ENCODE measurements around the gene MAPK1IP1L. TPM values are rescaled to one million over a fixed set of nuclear protein-coding genes. Genes with fewer than 3 reads are reported as not detected.

The MAPK1IP1L gene
- total RNA-seq, 1 experiment from 2014 or later: 18.9 TPM

DNA sequence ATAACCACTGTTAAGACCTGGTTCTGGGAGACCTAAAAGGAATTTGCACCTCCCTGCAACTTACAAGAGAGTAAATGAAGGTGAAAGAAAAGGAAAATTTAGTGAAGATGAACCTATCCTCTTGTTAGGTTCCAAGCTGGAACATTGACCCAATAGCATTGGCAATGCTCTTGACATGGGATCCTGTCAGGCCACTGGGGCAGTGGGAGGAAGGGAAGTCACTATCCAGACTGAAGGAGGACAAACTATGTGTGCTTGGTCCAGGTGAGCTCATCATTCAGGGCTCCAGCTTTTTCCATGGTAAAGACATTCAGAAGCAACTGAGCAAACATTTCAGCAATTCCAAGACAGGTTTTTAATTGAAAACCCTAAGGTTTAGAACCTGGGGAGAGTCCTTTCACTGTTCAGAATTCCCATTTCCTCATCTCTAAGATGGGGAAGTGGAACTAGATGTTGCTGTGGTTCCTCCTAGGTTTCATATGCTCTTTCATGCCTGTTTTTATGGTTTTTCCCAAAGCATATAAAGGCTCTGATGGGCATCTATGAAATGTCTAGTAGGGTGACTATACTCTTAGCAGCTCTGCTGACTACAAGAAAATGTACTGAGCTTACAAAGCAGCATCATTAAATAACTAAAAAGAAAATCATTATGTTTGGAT lies 33.1 kb downstream of the MAPK1IP1L start:
- in situ Hi-C loops (cut with HindIII; ENCODE audit: low pct_unique_long_range_greater_than_20kb, low sequenced_read_pairs): no loop called here
- no peak for DNase-seq (ENCODE audit: low read depth)

DNA sequence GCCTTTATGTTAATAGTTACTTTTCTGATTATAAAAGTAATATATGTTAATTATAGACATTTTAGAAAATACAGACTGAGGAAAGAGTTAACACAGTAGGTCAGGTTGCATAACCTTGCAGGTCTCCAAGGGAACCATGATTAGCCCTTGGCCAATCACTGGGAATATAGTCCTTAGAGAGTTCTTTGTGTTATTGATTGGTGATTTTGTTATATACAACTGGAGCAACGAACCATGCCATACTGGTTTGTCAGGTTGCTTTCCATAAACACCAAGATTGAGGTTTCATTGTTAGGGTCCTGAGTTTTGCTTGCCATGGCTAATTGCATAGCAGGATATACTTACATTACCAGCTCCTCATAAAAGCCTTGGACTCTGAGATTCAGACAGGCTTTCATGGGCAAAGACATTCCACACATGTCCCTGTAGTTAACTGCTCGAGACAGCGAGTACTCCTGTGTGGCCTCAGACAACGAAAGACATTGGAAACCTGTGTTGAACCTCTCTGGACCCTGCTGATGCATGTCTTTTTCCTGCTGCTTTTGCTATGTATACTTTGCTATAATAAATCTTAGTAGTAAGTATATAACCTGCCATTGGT lies 33.7 kb downstream of the MAPK1IP1L start:
- in situ Hi-C loops (cut with HindIII; ENCODE audit: low pct_unique_long_range_greater_than_20kb, low sequenced_read_pairs): no loop called here
- DNase-seq (ENCODE audit: low read depth): no peak

GRCh38 chr14:55086938-55087337 lies 35.5 kb downstream of the MAPK1IP1L start:
- DNase-seq (ENCODE audit: low read depth): no peak
- in situ Hi-C loops (cut with HindIII; ENCODE audit: low pct_unique_long_range_greater_than_20kb, low sequenced_read_pairs): no loop called here

GRCh38 chr14:55088356-55088755 lies 36.9 kb downstream of the MAPK1IP1L start:
- no peak for DNase-seq (ENCODE audit: low read depth)
- in situ Hi-C loops (cut with HindIII; ENCODE audit: low pct_unique_long_range_greater_than_20kb, low sequenced_read_pairs): no loop called here

- no peak for DNase-seq (ENCODE audit: low read depth)
These were observed 40.9 kb downstream of the MAPK1IP1L start for GRCh38 chr14:55092341-55092740.

GRCh38 chr14:55094292-55095157 lies 43.1 kb downstream of the MAPK1IP1L start:
- DNase-seq (ENCODE audit: low read depth): peak; percentile 75
- in situ Hi-C loops (cut with HindIII; ENCODE audit: low pct_unique_long_range_greater_than_20kb, low sequenced_read_pairs): no loop called here

More at GRCh38 chr14:55092341-55092740, 40.9 kb downstream of the MAPK1IP1L start:
- in situ Hi-C loops (cut with HindIII; ENCODE audit: low pct_unique_long_range_greater_than_20kb, low sequenced_read_pairs): no loop called here

- peak; percentile 24 for DNase-seq (ENCODE audit: low read depth)
- in situ Hi-C loops (cut with HindIII; ENCODE audit: low pct_unique_long_range_greater_than_20kb, low sequenced_read_pairs): no loop called here
These were observed 46.6 kb downstream of the MAPK1IP1L start for GRCh38 chr14:55097881-55098560.

DNA sequence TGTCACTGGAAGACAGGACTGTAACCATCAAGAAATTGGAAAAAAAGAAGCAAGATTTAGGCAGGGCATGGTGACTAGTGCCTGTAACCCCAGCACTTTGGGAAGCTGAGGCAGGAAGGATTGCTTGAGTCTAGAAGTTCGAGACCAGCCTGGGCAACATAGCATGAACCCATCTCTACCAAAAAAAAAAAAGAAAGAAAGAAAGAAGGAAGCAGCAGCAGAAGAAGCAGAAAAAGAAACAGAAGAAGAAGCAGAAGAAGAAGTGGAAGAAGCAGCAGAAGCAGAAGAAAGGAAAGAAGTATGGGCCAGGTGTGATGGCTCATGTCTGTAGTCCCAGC lies 47.1 kb downstream of the MAPK1IP1L start:
- DNase-seq (ENCODE audit: low read depth): no peak
- in situ Hi-C loops (cut with HindIII; ENCODE audit: low pct_unique_long_range_greater_than_20kb, low sequenced_read_pairs): no loop called here

DNA sequence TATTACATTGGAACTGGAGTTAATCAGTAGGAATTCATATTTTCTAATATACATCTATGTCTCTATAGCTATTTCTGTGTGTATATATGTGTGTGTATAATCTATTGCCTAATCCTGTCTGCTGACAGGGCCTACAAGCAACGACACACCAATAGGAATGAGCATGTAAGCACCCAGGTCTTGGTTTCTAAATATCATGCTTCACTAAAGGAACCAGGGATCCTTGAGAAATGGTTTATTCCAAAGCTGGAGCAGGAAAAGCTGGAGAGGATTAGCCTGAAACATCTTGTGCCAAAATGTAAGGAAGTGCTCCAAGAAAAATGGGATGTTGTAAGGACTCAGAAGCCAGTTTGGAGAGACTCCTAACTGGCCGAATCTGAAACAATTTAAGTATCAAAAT lies 48.3 kb downstream of the MAPK1IP1L start:
- in situ Hi-C loops (cut with HindIII; ENCODE audit: low pct_unique_long_range_greater_than_20kb, low sequenced_read_pairs): no loop called here

DNA sequence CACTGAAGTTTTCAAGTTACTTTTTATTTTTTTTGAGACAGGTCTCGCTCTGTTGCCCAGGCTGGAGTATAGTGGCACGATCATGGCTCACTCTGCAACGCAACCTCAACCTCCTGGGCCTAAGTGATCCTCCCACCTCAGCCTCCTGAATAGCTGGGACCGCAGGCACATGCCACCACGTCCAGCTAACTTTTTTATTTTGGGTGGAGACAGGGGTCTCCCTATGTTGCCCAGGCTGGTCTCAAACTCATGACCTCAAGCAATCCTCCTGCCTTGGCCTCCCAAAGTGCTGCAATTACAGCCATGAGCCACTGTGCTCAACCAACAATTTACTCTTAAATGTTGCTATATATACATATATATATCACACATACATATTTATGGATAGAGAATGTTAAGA lies 50.3 kb downstream of the MAPK1IP1L start:
- no peak for DNase-seq (ENCODE audit: low read depth)
- in situ Hi-C loops (cut with HindIII; ENCODE audit: low pct_unique_long_range_greater_than_20kb, low sequenced_read_pairs): no loop called here

More for the DNA sequence above, 48.3 kb downstream of the MAPK1IP1L start:
- DNase-seq (ENCODE audit: low read depth): no peak

DNA sequence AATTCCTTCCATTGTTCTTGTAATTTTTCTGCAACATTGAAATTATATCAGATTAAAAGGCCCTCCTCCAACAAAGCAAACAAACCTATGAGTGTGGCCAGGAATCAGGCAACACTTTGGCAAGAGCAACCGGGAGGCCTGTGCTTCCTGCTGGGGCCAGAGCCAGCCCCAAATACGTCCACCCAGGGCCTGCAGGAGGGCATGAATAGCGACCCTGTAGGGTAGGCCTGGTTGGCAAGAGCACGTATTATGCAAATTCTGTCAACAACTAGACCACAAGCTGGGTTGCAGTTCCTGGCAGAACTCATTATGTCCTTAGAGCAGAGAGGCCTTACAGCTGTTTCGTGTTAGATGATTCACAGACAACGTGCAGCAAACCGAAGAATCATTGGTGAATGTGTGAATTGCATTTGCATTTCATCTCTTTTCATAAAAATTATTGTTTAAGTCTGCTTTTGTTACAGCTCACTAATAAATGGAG lies 50.7 kb downstream of the MAPK1IP1L start:
- peak; percentile 68 for DNase-seq (ENCODE audit: low read depth)
- in situ Hi-C loops (cut with HindIII; ENCODE audit: low pct_unique_long_range_greater_than_20kb, low sequenced_read_pairs): no loop called here

DNA sequence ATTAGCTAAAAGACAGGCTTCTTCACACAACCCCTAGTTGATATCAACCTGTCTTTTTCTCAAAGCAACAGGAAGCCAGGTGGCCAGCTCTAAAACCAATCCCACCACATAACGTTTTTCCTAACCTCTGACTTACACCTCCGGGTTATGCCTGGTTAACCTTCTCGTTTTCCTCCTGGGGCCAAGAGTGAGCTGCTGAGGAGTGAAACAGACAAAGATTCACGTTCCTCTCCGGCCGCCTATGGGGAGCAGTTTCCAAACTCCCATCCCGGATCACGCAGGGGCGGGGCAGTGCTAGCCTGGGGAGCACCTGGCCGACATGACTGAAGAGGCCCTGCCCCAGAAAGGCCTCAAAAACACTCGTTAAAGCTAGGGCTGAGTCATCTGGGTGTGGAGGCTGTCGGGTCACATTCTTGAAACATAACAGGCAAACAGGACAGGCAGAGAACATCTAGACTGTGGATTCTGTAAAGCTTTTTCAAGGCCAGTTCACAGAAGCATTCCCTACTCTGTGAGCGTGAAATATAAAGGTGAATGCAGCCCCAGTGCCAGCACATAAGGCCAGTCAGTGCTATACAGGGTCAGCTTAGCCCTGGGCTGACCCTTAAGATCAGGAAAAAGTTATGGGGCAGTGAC lies 51.7 kb downstream of the MAPK1IP1L start:
- in situ Hi-C loops (cut with HindIII; ENCODE audit: low pct_unique_long_range_greater_than_20kb, low sequenced_read_pairs): no loop called here

DNA sequence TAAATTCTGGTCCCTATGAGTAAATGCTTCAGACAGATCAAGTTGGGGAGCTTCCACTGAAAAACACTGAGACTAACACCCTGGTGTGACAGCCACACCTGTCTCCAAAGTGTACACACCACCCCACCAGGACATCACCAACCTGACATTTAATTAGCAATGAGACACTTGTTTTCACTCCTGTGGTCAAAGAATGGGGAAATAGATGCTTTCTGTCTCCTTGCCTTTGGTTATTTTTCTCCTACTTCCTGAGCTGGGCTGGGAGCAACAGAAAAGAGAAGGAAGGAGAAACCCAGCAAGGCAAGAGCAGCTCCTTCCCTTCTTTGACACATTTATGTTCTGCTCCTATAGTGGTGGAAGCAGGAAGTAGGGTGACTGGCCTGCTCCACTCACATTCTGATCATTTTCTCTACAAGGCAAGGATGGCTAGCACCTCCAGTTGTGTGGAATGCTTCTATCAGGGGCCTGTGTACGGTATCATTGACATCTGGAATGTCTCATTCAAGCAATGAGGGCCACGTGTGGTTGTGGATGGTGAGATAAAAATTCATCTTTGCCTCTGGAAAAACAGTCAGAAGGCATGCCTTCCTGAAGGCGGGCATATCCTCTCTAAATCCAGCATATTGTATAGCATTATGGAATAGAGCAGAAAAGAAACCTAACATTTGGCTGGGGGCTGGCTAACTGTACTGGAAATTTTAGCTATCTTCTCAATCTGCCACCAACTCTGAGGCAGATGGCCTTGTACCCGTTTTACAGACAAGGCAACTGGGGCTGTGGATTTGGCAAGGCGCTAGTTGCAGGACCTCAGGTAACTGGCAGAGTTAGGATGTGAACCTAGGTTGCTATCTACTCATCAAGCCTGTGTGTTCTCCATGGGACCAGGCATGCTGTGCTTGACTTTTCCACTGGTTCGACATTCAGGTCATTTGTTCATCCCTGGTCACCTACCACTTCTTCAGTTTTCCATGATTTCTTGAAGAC lies 52.8 kb downstream of the MAPK1IP1L start:
- DNase-seq (ENCODE audit: low read depth): no peak
- in situ Hi-C loops (cut with HindIII; ENCODE audit: low pct_unique_long_range_greater_than_20kb, low sequenced_read_pairs): no loop called here

More for the DNA sequence above, 51.7 kb downstream of the MAPK1IP1L start:
- DNase-seq (ENCODE audit: low read depth): peak; percentile 94

DNA sequence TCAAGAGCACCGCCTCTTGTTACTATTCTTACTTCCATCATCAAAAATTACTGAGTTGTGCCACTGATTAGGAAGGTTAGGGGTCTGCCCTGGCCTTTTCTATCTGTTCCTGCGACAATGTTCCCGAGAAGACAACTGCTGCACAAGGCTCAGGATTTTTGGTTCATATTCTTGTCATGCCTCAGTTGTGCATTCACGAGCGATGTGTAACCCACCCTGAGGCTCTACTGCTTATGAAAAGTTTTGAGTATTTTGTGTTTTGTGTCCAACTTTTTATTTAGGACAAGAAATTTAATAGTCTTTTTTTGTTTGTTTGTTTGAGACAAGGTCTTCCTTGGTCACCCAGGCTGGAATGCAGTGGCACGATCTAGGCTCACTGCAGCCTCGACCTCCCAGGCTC lies 54.5 kb downstream of the MAPK1IP1L start:
- DNase-seq (ENCODE audit: low read depth): no peak
- in situ Hi-C loops (cut with HindIII; ENCODE audit: low pct_unique_long_range_greater_than_20kb, low sequenced_read_pairs): no loop called here

DNA sequence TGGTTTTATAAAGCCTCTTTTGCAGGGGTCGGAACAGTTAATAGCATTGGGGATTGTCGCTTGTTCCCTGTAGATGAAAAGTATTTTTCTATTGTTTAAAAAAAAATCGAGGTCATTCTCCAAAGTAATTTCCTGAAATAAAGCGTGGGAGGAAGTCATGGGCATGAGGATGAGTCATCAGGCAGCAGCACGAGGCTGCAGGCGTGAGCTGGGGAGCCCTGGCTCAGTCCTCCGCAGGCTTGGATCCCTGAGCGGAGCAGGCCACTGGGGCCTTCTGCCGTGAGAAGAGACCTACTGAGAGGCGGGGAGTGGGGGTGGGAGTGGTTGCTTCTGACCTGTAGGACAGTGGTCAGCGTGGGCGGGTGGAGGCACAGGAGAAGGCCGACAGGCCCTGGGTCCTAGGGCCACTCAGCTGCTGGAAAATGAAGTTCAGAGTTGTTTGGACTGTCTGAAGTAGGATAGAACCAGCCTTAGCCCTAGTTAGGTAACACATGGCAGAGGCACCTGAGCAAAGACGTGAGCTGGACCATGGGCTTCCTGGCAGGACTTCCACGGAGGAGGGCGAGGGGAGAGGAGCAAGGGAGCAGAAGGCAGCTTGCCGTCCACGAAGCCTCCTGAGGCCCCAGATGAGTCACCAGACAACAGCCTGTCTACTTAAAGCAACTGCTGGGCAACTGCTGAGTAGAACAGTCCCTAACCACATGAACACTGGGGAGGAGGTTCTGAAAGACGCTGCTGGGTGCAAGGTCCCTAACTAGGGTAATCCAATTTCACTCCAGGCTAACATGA lies 56.5 kb downstream of the MAPK1IP1L start:
- peak; percentile 93 for DNase-seq (ENCODE audit: low read depth)
- in situ Hi-C loops (cut with HindIII; ENCODE audit: low pct_unique_long_range_greater_than_20kb, low sequenced_read_pairs): no loop called here

GRCh38 chr14:55109836-55110235 lies 58.4 kb downstream of the MAPK1IP1L start:
- in situ Hi-C loops (cut with HindIII; ENCODE audit: low pct_unique_long_range_greater_than_20kb, low sequenced_read_pairs): no loop called here
- DNase-seq (ENCODE audit: low read depth): no peak
